Smooth muscle cell (in vitro differentiated cells): Measurements from ENCODE around the gene TMEM95. TPM values are rescaled to one million over a fixed set of nuclear protein-coding genes. Genes with fewer than 3 reads are reported as not detected.

Experiments
- DNase-seq: peaks from one replicate; lab custom pipeline; 2025; ENCODE audit not compliant: unreplicated experiment; lab: John Stamatoyannopoulos, UW
- H2AFZ ChIP-seq: fragments of 200-600 bp; sonication (generic); 2 replicates; pipeline ENCODE4 v1.6.0; 2016; ENCODE audit warnings: antibody characterized with exemption, low read depth, mild to moderate bottlenecking
- H3F3A ChIP-seq: fragments of 200-600 bp; sonication (generic); 2 replicates; pipeline ENCODE4 v1.6.0; 2017; ENCODE audit warnings: antibody characterized with exemption, low read depth
- H3K27ac ChIP-seq: fragments of 200-600 bp; sonication (generic); 2 replicates; pipeline ENCODE4 v1.5.1; 2016; ENCODE audit warnings: low read depth, mild to moderate bottlenecking
- H3K27me3 ChIP-seq: fragments of 200-600 bp; sonication (generic); 2 replicates; pipeline ENCODE4 v1.6.1; 2016; ENCODE audit warnings: low read depth, mild to moderate bottlenecking
- H3K36me3 ChIP-seq: fragments of 200-600 bp; sonication (generic); 2 replicates; pipeline ENCODE4 v1.5.1; 2016; ENCODE audit warnings: low read depth
- H3K4me1 ChIP-seq: fragments of 200-600 bp; sonication (generic); 2 replicates; pipeline ENCODE4 v1.5.1; 2016; ENCODE audit warnings: low read depth
- H3K4me2 ChIP-seq: fragments of 200-600 bp; sonication (generic); 2 replicates; pipeline ENCODE4 v1.6.0; 2016; ENCODE audit warnings: mild to moderate bottlenecking
- H3K4me3 ChIP-seq: fragments of 200-600 bp; sonication (generic); 2 replicates; pipeline ENCODE4 v1.5.1; 2016; ENCODE audit warnings: mild to moderate bottlenecking
- H3K79me2 ChIP-seq: fragments of 200-600 bp; sonication (generic); 2 replicates; pipeline ENCODE4 v1.6.0; 2016; ENCODE audit warnings: low read depth, mild to moderate bottlenecking
- H3K9ac ChIP-seq: fragments of 200-600 bp; sonication (generic); 2 replicates; pipeline ENCODE4 v1.6.0; 2016; ENCODE audit warnings: low read depth
- H3K9me3 ChIP-seq: fragments of 200-600 bp; sonication (generic); replicated peaks from 2 replicates; pipeline ENCODE4 v1.5.1; 2016; ENCODE audit warnings: low read depth
- H4K20me1 ChIP-seq: fragments of 200-600 bp; sonication (generic); 2 replicates; pipeline ENCODE4 v1.6.0; 2016; ENCODE audit warnings: low read depth
- WGBS: methylation state at CpG from one replicate; pipeline ENCODE4 v1.1.7; 2016; ENCODE audit warnings: low lambda C conversion rate; 5-methylcytosine and 5-hydroxymethylcytosine counted together
- polyA plus RNA-seq: library from polyadenylated mRNA; unstranded; fragments of >200 nt; fragmentation: Nextera tagmentation; extraction: Ambion mirVana; gene quantifications from 2 replicates; pipeline ENCODE4 v1.2.1, GENCODE V29; 2016
- total RNA-seq: library from RNA; depleted of rRNA; stranded (reverse); fragments of >200 nt; gene quantifications from 2 replicates; pipeline ENCODE4 v1.2.3, GENCODE V29; 2014
- TF ChIP-seq, protein P1 (sequence below): fragments of 200-600 bp; sonication (generic); IDR thresholded peaks from 2 replicates; pipeline ENCODE4 v1.5.1; 2017; ENCODE audit warnings: borderline replicate concordance, mild to moderate bottlenecking, antibody characterized with exemption; ENCODE audit not compliant: insufficient read depth, poor library complexity, severe bottlenecking

Gene TMEM95
- total and polyA plus RNA-seq, 2 experiments from 2014 or later: not detected

DNA sequence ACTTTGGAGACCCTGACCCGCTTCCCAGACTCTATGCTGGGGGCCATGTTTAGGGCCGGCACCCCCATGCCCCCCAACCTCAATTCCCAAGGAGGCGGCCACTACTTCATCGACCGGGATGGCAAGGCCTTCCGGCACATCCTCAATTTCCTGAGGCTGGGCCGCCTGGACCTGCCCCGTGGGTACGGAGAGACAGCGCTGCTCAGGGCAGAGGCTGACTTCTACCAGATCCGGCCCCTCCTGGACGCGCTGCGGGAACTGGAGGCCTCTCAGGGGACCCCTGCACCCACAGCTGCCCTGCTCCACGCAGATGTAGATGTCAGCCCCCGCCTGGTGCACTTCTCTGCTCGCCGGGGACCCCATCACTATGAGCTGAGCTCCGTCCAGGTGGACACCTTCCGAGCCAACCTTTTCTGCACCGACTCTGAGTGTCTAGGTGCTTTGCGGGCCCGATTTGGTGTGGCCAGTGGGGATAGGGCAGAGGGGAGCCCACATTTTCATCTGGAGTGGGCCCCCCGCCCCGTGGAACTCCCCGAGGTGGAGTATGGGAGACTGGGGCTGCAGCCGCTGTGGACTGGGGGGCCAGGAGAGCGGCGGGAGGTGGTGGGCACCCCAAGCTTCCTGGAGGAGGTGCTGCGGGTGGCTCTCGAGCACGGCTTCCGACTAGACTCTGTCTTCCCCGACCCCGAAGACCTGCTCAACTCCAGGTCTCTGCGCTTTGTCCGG is 1.9 kb upstream of the TMEM95 start:
- no peak for DNase-seq
- H3F3A ChIP-seq: peaks cover 35% of the 10 kb centered on the region
- peaks cover 35% of the 10 kb centered on the region for H3K4me1 ChIP-seq
- H3K27me3 ChIP-seq: no peaks in the 10 kb centered on the region
- TF ChIP-seq, protein P1, sequence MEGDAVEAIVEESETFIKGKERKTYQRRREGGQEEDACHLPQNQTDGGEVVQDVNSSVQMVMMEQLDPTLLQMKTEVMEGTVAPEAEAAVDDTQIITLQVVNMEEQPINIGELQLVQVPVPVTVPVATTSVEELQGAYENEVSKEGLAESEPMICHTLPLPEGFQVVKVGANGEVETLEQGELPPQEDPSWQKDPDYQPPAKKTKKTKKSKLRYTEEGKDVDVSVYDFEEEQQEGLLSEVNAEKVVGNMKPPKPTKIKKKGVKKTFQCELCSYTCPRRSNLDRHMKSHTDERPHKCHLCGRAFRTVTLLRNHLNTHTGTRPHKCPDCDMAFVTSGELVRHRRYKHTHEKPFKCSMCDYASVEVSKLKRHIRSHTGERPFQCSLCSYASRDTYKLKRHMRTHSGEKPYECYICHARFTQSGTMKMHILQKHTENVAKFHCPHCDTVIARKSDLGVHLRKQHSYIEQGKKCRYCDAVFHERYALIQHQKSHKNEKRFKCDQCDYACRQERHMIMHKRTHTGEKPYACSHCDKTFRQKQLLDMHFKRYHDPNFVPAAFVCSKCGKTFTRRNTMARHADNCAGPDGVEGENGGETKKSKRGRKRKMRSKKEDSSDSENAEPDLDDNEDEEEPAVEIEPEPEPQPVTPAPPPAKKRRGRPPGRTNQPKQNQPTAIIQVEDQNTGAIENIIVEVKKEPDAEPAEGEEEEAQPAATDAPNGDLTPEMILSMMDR: no peak
- no peaks in the 10 kb centered on the region for H3K36me3 ChIP-seq
- H2AFZ ChIP-seq: no peak overlapping the region
- peak overlapping the region; percentile 99 for H3K9ac ChIP-seq
- 91% methylated on average over 37 of the region's 37 CpGs for WGBS
- H3K79me2 ChIP-seq: peaks cover 32% of the 10 kb centered on the region
- peak overlapping the region; percentile 97 for H3K4me2 ChIP-seq
- peak overlapping the region; percentile 89 for H3K4me3 ChIP-seq
- no peaks in the 10 kb centered on the region for H3K9me3 ChIP-seq
- H3K27ac ChIP-seq: peak overlapping the region; percentile 100
- H4K20me1 ChIP-seq: peaks cover 22% of the 10 kb centered on the region

DNA sequence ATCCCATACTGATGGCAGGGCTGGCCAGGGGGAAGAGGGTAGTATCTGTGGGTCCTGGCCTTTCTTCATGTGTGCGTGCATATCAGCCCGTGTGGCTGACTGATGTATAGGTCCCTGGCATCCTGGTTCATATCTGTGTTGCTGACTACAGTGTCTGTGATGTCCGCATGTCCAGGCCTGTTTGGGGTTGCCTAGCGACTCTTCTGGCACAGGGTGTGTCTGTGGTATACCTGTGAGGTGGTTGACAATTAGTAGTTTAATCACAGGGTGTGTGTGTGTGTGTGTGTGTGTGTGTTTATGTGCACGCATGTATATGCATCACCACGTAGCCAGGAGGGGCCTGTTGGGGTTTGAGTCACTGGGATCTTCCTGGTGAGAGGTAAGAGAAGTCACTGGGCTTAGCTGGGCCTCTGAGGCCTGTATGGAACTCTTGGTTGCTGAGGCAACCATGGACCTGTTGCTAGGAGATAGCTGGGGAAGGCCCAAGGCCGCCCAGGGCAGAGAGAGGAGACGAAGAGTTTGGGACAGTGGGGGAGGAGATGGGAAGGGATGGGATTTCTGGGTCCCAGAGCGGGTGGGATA is 603 bp upstream of the TMEM95 start:
- peaks cover 14% of the 10 kb centered on the region for H4K20me1 ChIP-seq
- H3K36me3 ChIP-seq: no peaks in the 10 kb centered on the region
- H2AFZ ChIP-seq: no peak overlapping the region
- H3K4me2 ChIP-seq: peak overlapping the region; percentile 97
- H3K27ac ChIP-seq: peak overlapping the region; percentile 100
- peaks cover 32% of the 10 kb centered on the region for H3F3A ChIP-seq
- H3K79me2 ChIP-seq: peaks cover 28% of the 10 kb centered on the region
- TF ChIP-seq, protein P1: no peak
- WGBS: 57% methylated on average over 9 of the region's 9 CpGs
- H3K4me1 ChIP-seq: peaks cover 31% of the 10 kb centered on the region
- no peaks in the 10 kb centered on the region for H3K27me3 ChIP-seq
- peak overlapping the region; percentile 99 for H3K9ac ChIP-seq
- DNase-seq: no peak
- H3K4me3 ChIP-seq: peak overlapping the region; percentile 89
- no peaks in the 10 kb centered on the region for H3K9me3 ChIP-seq

DNA sequence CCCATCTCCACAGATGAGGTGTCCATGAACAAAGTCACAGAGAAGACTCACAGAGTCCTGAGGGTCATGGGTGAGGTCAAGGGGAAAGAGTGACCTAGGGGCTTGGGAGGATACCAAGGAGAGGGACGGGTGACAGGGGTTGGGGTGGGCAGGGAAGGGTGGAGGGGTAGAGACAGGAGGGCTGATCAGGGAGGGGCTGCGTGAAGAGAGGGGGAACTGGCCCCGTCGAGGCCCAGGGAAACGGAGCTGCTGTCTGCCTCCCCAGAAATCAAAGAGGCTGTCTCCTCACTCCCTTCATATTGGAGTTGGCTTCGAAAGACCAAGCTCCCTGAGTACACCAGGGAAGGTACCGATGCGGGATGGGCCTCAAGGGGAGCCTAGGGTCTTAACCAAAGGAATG is 617 bp downstream of the TMEM95 start:
- Histone ChIP-seq H4K20me1 (peaks cover 14% of the 10 kb centered on the region), H3K27ac (peak overlapping the region; percentile 100), H2AFZ (no peak overlapping the region), H3K4me3 (no peak overlapping the region), H3K79me2 (peaks cover 28% of the 10 kb centered on the region), H3K27me3 (no peaks in the 10 kb centered on the region), H3F3A (peaks cover 32% of the 10 kb centered on the region), H3K9ac (peak overlapping the region; percentile 50), H3K36me3 (no peaks in the 10 kb centered on the region), H3K4me1 (peaks cover 24% of the 10 kb centered on the region), H3K4me2 (peak overlapping the region; percentile 97), H3K9me3 (no peaks in the 10 kb centered on the region)
- no peak for DNase-seq
- 84% methylated on average over 8 of the region's 8 CpGs for WGBS
- TF ChIP-seq, protein P1: no peak

DNA sequence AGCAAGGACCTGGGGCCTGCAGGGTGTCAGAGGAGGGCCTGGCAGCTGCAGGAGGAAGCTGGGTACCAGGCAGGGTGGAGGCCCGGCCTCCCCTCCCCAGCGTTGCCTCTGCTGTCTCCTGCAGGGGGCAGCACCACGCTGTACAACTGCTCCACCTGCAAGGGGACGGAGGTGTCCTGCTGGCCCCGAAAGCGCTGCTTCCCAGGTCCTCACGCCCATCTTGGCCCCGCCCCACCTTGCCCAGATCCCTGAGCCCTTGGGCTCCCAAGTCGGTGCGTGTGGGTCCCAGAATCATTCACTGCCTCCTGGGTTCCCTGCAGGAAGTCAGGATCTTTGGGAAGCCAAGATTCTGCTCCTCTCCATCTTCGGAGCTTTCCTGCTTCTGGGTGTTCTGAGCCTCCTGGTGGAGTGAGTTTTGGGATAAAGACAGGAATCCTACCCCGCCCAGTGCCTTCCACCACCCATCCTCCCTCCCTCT is 1.2 kb downstream of the TMEM95 start:
- Histone ChIP-seq H3K4me1 (peaks cover 24% of the 10 kb centered on the region), H3K4me3 (no peak overlapping the region), H3K79me2 (peaks cover 22% of the 10 kb centered on the region), H3K27me3 (no peaks in the 10 kb centered on the region), H3K9me3 (no peaks in the 10 kb centered on the region), H3K27ac (peak overlapping the region; percentile 100), H3K36me3 (no peaks in the 10 kb centered on the region), H2AFZ (no peak overlapping the region), H3K9ac (no peak overlapping the region), H3F3A (peaks cover 32% of the 10 kb centered on the region), H4K20me1 (peaks cover 14% of the 10 kb centered on the region), H3K4me2 (peak overlapping the region; percentile 97)
- TF ChIP-seq, protein P1: peak; percentile 73
- 10% methylated on average over 12 of the region's 12 CpGs for WGBS
- peak; percentile 29 for DNase-seq
